Germinal center (tissue), 1 donor: ENCODE data around the gene KBTBD8.
A peak's percentile ranks its signal among the peaks of the same experiment; 100 is the strongest.

Source experiments
- DNase-seq: peaks from one replicate; pipeline ENCODE4 v3.0.0; 2012; ENCODE audit warnings: mixed read lengths, low spot score

Gene KBTBD8

DNA sequence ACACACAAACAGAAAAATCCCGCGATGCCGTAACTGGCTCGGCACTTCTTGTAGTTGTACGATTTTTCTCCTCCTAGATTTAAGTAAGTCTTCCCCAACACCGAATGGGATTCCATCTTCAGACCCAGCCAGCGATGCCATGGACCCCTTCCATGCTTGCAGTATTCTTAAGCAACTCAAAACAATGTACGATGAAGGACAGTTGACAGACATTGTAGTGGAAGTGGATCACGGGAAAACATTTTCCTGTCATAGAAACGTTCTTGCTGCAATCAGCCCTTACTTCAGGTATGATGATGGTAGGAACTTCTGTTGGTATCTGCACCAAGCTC lies 763 bp downstream of the KBTBD8 start:
- DNase-seq: no peak

DNA sequence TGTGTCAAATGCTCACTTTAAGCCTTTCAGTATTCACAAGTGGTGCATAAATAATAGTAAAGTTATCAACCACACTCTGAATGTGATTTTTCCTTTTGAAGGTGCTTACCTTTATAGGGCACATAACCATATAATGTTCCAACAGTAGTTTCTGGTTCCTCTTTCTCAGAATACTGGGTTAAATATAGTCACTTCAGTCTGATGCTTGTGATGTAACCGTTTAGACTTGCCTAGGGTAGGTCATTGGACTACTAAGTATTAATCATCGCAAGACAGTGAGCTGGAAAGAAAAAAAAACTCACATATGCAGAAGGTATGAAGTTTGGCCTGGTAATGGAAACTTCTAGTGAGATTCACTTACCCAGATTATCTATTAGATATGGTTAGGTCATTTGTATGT lies 1.9 kb downstream of the KBTBD8 start:
- DNase-seq: peak; percentile 63

DNA sequence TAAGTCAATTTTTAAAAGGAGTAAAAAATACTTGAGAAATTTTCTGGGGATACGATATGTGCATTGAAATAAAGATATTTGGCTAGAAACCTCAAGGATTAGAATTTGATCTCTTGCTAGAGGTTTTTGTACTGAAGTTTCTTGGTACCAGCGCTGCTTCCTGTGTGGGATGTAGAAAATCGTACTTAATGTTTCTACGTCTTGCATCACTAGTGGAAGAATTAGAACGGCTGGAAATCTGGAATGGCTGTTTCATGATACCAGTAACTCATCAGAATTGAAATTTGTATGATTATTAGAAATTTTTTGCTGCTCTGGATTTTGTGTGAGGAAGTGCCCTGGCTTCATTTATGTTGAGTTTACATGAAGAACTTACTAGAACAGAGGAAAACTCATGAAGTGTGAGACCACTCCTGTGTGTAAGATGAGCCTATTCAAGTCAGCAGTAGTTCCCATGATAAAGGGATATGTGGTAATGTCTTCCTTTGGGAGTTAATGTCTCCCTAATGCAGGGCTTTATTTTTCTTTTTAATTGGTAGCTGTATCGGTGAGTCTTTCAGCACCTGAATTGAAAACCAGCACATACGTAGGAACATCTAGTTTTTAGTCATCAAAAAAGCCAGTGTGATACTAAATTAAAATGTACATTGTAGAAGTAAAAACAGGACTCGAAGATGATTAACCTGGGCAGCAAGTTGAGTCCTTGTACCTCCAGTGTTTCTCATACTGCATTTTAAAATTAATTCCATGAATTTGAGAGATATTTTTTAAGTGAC lies 3.2 kb downstream of the KBTBD8 start:
- no peak for DNase-seq

DNA sequence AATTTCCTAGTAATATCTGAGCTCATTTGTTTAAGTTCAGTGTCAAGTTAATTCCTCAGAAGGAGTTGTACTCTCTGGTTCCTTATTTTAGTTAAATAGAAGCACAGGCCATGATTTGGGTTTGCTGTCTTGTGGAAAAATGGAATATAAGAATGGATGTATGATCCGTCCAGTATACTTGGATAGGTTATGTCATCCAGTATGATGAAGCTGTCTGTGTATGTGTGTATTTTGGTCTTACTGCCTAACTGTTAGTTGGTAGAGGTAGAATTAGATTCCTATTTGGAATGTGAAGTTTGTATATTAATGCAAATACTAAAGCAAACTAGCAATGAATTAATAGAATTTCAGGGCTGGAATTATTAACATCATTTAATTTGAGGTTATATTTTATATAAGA lies 7.9 kb downstream of the KBTBD8 start:
- DNase-seq: no peak

DNA sequence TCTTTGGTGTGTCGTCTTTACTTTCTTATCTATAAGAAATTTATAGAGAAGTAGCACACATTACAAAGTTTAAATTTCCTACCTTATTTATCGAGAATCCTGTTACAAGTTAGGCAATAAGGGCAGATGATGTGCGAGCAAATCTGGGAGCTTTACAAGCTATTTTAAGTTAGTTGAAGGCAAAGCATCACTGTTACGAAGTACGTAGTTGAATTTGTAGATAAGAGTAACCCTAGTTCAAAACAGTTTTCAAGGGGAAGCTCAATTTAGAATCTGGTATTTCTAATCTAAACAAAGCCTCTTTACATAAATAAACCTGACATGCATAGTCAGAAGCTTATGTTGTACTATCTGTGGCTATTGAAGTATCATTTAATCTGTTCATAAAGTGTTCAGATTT lies 8.4 kb downstream of the KBTBD8 start:
- DNase-seq: no peak

DNA sequence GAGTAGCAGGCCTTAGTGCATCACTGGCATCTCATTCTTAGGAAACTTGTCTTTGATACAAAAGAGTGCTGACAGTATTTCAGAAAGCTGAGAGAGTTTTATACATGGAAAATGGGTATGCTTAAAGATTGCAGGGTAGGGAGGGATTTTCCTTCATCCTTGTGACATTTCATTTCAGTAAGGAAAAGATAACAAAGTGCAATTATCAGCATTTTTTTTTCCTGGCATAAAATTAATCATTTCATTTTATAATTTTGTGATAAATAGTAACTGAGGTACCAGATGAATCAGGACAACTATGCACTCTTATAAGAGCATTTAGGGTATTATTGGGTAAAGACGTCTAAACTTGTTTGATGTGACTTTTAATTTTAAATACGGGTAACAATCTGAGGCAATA lies 10.3 kb downstream of the KBTBD8 start:
- DNase-seq: no peak

DNA sequence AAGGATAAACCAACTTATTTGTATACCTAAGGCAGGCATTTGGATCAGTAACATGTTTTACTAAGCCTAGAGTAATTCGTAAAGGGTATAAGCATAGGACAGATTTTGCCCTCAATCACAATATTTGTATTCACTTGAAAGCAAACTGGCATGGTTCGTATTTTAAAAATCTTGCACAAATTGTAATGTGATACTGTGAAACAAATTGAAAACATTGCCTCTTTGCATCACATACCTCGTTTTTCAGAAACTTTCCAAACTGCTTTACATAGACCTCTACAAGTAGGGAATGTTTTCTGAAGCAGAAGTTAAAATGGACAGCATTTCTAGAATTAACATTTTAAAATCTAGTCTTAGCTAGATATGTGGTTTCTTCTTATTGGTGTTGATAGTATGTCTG lies 11.6 kb downstream of the KBTBD8 start:
- DNase-seq: no peak

DNA sequence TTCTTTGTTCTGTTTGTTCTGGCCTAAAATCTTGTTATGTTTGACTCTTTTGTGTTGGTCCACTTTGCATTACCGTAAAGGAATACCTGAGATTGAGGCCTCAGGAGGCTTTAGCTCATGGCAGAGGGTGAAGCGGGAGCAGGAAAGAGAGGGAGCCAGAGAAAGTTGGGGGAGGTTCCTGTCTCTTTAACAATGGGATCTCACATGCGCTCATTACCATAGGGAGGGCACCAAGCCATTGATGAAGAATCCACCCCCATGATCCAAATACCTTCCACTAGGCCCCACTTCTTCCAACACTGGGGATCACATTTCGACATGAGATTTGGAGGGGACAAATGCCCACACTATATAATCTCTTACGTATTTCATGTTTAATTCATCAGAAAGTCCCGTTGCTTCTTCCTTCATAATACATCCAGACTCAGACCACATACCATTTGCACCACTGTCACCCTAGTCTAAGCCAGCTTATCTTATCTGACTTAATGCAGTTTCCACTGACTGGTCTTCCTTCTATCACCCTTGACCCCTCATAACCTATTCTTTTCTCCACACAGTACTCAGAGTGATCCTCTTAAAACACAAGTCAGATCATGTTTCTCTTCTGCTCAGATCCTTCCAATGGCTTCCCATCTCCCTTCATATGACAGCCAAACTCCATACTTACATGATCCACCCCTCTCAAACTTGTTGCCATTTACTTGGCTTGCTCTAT lies 13.5 kb downstream of the KBTBD8 start:
- no peak for DNase-seq

DNA sequence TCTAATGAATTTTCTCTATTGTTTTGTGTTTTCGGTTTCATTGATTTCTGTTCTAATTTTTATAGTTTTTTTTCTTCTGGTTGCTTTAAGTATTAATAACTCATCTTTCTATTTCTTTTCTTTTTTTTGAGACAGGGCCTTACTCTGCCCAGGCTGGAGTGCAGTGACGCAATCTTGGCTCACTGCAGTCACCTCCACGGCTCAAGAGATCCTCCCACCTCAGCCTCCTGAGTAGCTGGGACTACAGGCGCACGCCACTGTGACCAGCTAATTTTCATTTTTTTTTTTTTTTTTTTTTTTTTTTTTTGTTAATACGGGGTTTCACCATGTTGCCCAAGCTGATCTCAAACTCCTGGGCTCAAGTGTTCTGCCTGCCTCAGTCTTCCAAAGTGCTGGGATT lies 14.5 kb downstream of the KBTBD8 start:
- DNase-seq: no peak

DNA sequence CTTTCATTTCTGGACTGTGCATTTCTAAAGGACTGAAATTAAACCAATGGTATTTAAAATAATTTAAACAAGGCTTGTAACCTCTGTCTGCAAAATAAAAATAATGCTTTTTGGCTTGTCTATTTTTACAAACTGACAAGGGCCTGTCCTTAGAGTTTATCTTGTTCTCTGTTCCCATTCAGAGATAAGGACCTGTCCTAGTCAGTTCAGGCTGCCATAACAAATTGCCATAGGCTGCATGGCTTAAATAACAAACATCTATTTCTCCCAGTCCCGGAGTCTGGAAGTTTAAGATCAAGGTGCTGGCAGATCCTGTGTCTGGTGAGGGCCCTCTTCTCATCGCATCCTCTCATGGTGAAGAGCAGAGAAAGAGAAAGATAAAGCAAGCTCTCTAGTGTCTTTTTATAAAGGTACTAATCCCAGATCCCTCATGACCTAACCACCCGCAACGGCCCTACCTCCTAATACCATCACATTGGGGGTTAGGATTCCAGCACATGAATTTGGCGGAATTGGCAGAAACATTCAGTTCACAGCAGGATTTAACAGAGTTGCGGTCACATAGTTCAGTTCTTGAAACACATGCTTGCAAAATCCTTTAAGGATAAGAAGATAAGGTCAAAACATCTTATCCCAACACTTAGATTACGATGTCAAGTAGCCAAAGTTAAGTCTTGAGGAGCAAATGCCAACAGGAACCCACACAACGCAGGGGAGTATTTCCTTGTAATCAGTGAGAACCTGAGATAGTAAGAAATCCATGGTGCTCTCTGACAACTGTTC lies 17.8 kb downstream of the KBTBD8 start:
- DNase-seq: no peak

DNA sequence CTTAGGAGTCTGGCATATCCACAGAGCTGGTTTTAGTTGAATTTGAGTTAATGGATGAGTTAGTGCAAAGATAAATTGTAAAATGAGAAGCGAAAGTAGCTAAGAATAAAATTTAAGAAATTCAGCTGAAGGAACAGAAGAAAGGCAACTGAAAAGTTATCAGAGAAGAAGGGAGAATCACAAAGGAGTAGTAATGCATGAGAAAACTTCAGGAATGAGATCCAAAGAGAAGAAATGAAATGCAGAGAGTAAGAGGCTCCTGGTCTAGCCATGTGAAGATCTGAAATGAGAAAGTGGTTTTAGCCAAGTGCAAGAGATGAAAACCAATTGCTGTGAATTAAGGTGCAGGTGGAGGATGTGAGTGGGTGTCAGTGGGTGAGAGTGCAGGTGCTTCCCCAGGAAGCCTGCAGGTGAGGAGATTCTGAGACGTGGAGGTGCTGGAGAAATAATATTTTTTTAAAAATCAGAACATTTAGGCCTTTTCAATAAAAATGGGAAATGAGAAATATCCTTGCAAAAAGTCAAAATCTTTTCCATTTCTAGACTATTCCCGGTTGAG lies 18.5 kb downstream of the KBTBD8 start:
- DNase-seq: peak; percentile 30

DNA sequence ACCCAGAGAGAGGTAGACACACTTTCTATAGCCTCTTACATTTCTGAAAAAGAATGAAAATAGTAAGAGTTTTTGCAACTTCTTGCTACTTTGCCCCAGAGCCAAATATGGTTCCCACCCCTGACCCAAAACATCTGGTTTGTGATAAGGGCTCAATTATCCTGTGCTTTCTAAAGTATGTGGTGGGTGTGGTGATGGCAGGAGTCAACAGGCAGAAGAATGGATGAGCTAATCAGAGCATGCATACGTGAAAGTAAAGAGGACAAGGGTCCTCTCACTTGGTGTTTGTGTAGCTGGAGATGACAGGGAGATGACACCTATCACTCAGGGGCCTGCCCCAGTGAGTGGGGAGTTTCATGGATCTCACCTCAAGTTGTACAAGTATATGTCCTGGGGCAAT lies 19.1 kb downstream of the KBTBD8 start:
- peak; percentile 12 for DNase-seq

DNA sequence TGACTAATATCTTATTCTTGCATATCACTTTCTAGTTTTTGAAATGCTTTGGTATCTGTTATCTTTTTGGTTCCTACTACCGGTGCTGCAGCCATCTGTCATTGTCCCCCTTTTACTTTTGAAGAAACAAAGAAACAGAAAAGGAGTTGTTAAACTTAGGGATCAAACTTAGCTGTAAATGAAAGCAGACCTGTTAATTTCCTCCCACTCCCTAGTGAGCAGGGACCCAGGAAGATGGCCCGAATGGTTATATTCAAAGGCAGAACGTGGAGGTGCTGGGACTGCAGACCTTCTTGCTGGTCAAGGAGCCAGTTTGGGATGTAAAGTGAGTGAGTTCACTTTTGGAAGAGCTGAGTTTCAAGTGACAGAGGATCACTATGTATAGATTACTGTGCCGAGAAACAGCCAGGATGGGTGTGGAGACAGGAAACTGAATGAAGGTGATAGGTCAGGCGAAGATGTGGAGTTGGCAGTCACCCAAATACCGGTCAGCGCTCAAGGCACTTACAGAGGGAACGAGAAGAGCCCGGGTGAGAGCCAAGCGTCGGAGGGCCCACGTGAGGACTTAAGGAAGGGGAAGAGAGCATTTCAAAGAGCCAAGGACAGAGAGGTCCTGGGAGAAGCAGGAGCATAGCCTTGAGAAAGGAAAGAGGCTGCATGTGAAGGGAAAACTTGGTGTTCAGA lies 20.1 kb downstream of the KBTBD8 start:
- DNase-seq: peak; percentile 3

DNA sequence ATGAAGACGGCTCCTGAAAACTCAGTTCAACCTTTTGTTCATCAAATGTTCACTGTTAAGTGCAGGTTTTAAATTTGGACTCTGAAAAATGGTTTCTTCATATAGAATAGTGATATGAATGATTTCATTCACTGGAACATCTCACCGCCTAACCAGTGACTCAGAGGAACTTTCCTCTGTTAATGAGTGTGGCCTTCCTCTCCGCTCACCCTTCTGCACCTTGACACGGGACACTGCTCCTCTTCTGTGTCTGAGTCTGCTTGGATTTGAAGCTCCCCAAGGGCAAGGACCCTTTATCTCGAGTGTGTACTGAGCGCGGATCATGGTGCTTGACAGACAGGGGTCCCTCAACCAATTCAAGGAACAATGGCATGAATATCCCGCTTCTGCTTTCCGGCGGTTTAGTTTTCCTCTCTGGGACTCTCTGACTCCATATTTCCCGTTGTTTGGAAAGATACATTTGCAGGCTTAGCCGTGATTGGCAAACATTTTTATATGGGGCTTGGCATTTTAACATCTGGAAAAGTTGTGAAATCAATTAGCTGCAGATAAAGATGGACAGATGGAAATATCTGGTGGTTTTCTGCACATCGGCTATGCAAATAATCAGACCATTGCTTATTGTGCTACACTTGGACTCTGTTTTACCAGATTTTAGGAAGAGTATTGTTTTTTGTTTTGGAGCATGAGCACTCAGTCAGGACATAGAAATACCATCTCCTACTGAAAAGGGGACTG lies 20.9 kb downstream of the KBTBD8 start:
- peak; percentile 40 for DNase-seq

DNA sequence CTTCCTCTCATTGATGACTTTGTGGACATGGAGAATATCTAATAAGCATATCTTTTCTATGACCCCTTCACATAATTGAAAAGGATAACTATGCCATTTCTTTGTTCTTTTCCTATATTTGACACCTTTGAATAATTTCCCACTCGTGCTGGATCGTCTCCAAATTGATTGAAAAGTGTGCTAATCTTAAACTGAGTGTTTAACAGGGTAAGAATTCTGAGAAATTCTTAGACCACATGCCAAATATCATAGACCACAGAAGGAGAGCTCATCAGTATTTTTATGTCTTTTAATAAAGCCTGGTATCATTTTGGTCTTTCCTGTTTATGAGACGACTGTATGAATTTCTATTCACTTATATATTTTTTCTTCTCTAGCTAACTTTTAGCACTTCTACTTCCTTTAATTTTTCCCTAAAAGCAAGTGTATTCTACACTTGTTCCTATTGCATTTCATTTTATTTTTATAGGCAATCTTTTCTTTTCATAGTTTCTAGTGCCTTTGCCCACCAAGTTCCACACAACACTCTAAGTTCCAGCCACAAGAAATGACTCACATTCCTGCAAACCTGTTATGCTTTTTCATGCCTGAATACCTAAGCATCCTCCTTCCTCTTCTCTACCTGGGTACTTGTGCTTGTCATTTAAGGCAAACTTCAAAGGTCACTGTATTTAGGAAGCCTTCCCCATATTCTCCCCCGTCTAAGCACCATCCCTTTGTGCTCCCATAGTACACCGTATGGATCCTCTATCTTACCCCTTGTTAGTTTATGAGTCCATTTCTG lies 30.1 kb downstream of the KBTBD8 start:
- DNase-seq: no peak

DNA sequence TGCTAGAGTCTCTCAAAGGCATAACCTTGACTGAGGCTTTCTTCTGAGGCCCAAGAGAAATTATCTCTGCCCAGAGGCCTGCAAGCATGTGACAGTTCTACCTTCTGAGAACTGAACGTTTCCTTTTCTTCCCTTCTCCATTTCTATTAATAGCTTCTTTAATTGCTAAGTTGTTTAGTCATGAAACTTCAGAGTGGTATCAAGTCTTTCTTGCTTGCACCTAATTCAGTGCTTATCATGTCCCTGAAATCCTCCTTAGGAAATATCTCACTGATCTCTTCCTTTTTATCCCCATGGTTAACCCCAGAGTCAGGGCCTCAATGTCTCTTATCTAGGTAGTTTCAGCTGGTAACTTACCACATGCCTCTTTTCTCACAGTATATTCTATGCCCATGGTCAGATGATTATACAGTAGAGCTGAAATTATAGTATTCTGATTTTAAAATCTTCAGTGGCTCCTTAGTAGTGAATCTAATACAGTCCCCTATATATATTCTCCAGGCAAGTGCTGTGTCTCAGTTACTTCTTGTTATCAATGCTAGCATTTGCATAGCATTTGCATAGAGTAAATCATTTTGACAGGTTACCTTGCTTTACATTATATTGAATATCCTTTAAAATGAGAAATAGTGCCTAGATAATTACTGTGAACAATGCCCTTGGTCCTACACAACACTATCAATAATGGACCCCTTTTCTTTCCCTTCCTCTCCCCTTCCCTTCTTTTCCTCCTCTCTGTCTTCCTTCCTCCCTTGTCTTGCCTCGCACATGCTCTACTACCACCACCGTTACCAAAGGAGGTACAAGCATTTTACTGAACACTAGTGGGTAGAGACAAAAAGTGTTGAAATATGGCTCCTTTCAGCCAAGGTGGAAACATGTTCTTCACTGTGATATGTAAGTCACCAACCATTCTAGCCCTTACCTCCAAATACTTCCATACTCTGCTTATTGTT lies 33.0 kb downstream of the KBTBD8 start:
- DNase-seq: no peak

DNA sequence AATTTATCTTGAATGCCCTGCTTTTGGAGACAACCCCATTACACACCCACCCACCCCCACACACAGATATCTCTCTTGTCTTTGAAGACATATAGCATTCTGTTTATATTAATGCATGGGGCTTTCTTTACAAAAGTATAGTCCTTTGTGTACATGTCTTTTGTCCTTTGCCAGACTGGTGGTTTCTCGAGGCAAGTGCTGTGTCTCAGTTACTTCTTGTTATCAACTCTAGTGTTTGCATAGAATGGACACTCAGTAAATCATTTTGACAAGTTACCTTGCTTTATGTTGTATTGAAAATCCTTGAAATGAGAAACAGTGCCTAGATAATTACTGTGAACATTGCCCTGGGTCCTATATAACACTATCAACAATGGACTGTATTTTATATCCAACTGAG lies 33.9 kb downstream of the KBTBD8 start:
- no peak for DNase-seq

DNA sequence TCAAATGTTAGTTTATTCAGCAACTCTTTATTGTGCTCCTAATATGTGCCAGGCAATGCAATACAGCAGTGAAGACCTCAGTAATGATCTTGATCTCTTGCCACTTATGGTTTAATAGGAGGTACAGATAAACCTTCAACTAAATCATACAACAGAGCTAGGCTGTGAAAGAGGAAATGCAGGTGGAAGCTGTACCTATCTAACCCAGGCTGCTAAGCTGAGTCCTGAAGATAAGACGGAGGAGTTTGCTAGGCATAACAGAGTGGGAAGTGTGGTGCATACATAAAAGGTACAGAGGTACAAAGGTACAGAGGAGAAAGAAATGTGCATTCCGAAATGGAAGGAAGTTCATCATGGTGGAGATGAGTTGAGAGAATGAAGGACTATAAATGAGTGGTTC lies 35.0 kb downstream of the KBTBD8 start:
- no peak for DNase-seq

DNA sequence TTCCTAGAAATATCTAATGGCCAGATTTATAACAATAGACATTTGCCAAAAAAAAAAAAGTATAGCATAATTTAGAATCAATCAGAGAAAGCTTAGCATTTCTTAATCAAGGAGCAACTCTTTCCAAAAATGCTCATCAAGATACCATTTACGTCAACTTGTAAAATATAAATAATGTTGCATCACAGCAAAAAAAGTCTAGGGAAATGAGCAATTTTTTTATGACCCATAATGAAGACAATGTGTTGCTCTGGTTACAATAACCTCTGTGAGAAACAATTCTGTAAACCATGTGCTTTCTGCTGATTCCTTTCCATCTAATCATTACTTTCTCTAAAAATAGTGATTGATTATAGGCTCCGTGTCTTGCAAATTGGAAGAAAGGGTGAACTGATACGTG lies 36.3 kb downstream of the KBTBD8 start:
- DNase-seq: no peak

DNA sequence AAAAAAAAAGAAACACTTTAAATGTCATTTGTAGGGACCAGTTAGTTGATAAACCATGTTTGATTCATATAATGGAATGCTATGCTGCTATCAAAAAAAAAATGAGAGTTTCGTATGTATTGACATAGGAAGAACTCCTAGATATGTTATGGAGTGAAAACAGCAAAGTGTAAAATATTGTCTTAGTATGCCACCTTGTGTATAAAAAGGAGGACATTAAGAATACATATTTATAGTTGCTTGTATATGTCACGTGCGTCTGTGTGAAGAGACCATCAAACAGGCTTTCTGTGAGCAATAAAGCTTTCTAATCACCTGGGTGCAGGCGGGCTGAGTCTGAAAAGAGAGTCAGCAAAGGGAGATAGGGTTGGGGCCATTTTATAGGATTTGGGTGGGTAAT lies 39.5 kb downstream of the KBTBD8 start:
- DNase-seq: no peak
